ENCODE measurements around the gene SH3GL1.

DNA sequence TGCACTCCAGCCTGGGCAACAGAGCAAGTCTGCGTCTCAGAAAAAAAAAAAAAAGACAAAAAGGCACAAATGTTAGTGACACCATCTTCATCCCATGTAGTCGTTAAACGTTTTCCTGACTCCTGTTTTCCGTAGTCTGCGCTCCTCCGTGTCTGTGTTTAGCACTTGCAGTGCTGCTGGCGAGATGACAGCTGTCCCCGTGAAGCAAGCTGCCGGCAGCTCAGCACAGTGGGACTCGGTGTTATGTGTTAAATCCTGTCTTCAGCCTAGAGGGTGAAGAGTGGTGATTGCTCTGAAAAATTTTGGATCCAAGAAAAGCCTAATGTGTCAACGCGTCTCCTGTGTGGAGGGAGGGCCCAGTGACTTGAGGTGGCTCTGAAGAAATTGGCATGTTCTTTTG lies 38.9 kb upstream of the SH3GL1 start:
- TF ChIP-seq, protein P1, sequence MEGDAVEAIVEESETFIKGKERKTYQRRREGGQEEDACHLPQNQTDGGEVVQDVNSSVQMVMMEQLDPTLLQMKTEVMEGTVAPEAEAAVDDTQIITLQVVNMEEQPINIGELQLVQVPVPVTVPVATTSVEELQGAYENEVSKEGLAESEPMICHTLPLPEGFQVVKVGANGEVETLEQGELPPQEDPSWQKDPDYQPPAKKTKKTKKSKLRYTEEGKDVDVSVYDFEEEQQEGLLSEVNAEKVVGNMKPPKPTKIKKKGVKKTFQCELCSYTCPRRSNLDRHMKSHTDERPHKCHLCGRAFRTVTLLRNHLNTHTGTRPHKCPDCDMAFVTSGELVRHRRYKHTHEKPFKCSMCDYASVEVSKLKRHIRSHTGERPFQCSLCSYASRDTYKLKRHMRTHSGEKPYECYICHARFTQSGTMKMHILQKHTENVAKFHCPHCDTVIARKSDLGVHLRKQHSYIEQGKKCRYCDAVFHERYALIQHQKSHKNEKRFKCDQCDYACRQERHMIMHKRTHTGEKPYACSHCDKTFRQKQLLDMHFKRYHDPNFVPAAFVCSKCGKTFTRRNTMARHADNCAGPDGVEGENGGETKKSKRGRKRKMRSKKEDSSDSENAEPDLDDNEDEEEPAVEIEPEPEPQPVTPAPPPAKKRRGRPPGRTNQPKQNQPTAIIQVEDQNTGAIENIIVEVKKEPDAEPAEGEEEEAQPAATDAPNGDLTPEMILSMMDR (conservative IDR thresholded peaks at IDR 0.05; ENCODE audit: low read length): no peak
- no peak for TF ChIP-seq EZH2phosphoT487 (IDR thresholded peaks at IDR 0.05; ENCODE audit: borderline replicate concordance, low read depth, low read length)

Data from OCI-LY7 (cell line).